GM12874 (cell line): Measurements from ENCODE around the gene PPFIBP1.

Experiments
- CTCF ChIP-seq: IDR thresholded peaks from 2 replicates; pipeline ENCODE4 v1.5.1; 2011; ENCODE audit warnings: low read depth, mild to moderate bottlenecking, control low read depth, low read length, moderate library complexity; ENCODE audit not compliant: insufficient read depth

The PPFIBP1 gene

GRCh38 chr12:27534060-27534764 lies 10.2 kb downstream of the PPFIBP1 start:
- TF ChIP-seq CTCF: no peak

- TF ChIP-seq CTCF: no peak
These were observed 10.8 kb downstream of the PPFIBP1 start for GRCh38 chr12:27534765-27535161.

- TF ChIP-seq CTCF: no peak
These were observed 11.3 kb downstream of the PPFIBP1 start for GRCh38 chr12:27535318-27535717.

- no peak for TF ChIP-seq CTCF
These were observed 14.1 kb downstream of the PPFIBP1 start for GRCh38 chr12:27537855-27538675.

GRCh38 chr12:27539191-27539631 lies 15.2 kb downstream of the PPFIBP1 start:
- no peak for TF ChIP-seq CTCF

- no peak for TF ChIP-seq CTCF
These were observed 17.2 kb downstream of the PPFIBP1 start for GRCh38 chr12:27541031-27541719.

- no peak for TF ChIP-seq CTCF
These were observed 18.6 kb downstream of the PPFIBP1 start for GRCh38 chr12:27542628-27543027.
